ENCODE measurements around the gene TIMM21. TPM values are rescaled to one million over a fixed set of nuclear protein-coding genes. Genes with fewer than 3 reads are reported as not detected.

The TIMM21 gene
- total RNA-seq, 1 donor from 2014 or later = 45.0 TPM

DNA sequence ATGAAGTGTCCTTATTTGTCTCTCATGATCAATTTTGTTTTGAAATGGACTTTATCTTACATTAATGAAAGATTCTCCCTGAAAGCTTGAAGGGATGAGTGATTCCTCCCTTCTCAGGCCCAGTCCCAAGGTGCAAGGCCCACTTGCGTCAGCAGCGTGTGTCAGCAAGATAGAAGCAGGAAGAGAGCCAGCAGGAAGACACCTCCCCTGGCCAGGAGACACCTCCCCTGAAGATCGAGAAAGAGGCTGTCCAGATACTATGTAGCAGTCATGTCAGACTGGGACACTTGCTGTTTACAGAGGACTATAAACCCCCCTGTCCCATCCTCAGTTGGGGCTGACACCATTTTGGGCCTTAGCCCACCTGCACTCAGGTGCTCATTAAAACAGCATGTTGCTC, 38.3 kb downstream of the TIMM21 start:
- DNase-seq (ENCODE audit: low read depth, low spot score) = no peak

DNA sequence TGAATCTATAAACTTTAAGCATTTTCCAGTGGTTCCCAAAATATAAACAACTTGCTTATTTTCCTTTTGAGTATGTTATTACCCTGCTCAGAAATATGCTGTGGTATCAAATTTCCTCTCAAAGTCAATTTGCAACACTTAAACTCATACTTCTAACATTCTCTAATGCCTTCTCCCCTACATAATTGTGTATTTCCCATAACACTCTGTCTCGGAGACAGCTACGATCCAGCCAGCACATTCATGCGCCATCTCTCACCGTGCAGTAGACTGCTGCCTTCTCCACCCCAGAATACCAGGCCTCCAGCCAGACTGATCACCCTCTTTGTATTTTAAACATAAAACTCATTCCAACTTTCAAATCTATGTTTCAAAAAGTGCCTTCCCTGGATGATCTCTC, 41.8 kb downstream of the TIMM21 start:
- DNase-seq (ENCODE audit: low read depth, low spot score) = no peak

GRCh38 chr18:74191577-74191976, 43.3 kb downstream of the TIMM21 start:
- no peak for DNase-seq (ENCODE audit: low read depth, low spot score)

GRCh38 chr18:74194691-74195090, 46.4 kb downstream of the TIMM21 start:
- DNase-seq (ENCODE audit: low read depth, low spot score) = no peak

DNA sequence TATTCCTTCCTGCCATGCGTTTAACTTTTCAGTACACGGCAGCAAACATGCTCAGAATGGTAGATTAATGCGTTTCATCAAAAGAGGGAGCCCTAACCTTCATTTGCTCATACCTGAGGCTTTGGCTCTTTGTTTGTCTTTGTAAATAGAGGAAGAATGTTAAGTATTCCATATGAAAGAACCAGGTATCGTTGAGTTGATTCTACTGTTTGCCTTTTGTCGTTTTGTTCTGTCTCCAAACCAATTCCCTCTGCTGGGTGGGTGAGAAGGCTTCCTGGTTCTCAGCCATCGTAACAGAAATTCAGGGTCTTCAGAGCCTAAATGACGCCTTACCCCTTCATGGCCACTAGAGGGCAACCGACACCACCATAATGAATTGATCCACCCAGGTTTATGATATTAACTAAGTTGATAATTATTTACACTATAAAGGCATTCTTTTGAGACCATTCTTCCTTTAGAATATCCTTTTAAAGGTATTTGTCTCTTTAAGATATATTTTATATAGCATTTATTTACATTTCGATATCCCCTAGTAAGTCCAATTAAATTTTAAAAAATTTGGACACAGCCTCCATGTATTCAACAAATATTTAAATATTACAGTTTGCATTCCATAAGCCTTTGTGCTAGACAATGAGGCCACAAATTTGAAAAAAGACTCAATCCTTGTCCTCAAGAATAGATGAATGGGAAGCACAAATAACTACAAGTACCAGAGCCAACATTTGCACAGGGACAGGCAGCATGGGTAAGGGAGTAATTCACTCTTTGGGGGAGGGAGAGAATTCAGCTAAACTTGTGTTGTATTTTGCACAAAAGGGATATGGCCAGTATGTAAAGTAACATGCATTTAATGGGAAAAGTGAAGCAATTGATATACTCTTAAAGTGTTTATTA, 48.1 kb downstream of the TIMM21 start:
- DNase-seq (ENCODE audit: low read depth, low spot score) = peak; percentile 7

DNA sequence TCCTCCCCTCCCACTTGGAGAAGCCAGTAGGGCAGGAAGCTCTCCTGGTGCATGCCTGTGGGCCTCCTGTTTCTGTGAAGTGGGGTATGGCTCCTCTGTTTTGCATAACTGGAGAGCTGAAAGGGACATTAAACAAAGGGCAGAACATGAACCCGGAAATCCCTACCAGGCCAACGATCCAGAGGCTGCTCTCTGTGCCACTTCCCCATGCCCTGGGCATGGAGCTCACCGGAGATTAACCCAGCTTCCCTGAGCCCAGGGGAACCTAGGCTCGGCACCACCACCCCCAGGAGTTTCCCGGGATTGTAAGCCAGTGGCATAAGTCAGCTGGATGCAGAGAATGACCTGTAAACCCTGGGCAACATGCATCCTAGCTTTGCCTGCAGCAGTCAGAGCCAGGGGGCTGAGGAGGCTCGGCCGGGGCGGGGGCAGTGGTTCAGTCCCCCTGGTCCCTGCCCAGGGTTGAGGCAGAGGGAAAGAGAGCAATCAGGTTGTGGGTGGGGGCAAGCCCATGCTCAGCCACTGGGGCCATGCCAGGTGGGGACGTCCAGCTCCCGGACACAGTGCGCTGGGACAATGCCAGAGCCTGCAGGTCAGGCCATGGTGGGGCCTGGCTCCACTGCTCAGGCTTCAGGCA, 49.5 kb downstream of the TIMM21 start:
- DNase-seq (ENCODE audit: low read depth, low spot score) = no peak

GRCh38 chr18:74198453-74198852, 50.1 kb downstream of the TIMM21 start:
- DNase-seq (ENCODE audit: low read depth, low spot score) = no peak

DNA sequence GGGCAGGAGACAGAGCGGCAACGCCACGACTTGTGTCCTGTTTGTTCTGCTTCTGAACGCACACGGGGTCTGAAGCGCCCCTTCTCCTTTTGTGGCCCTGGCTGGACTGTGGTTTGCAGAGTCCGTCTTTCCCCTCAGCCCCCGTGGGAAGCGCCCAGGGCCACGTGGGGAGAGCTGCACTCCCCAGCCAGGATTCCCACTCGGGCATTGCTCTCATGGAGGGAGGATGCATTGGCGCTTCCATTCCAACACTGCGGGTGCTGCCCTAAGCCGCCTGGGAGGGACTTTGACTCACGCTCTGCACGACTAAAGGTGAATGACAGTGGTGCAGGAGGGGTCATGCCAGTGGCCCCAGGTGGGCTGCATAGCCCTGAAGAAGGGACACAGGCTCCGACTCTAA, 52.5 kb downstream of the TIMM21 start:
- no peak for DNase-seq (ENCODE audit: low read depth, low spot score)

DNA sequence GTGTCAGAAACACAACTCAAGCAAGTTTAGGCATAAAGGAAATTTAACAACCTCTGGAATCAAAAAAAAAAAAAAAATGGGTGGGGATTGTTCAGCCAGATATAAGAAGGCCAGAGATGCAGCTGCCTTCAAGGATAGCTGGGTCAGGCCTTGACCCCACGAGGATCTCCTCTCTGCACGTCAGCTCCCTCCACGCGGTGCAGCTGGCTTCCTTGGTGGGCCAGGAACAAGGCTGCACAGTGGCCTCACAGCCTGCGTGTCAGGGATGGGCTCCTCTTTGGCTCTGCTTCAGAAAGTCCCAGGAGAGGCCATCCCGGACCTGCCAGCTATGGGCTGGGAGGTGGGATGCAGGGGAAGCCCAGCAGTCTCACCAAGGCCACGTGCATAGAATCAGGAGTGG, 55.5 kb downstream of the TIMM21 start:
- DNase-seq (ENCODE audit: low read depth, low spot score) = no peak

DNA sequence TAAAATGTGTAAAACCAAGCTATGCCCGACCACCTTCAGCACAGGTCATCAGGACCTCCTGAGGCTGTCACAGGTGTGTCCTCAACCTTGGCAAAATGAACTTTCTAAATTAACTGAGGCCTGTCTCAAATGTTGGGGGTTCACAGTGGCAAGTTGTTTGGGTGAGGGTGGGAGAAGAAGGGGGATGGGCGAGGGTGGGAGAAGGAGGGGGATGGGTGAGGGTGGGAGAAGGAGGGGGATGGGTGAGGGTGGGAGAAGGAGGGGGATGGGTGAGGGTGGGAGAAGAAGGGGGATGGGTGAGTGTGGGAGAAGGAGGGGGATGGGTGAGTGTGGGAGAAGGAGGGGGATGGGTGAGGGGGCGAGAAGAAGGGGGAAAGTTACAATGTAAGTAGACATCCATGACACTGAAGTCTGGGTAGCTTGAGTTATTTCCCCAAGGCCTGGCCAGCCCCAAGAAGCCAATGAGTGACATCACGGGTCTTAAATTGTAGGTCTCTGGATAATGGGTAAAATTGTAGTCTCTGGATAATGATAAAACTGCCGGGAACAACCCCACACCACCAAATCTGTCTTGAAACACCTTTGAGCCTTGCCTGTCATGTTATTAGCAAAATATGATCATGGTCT, 56.3 kb downstream of the TIMM21 start:
- no peak for DNase-seq (ENCODE audit: low read depth, low spot score)

Other genes with a start within 250 kb of the TIMM21 start
- gene FBXO15, start 689 bp upstream of the TIMM21 start, total RNA-seq = 0.18 TPM in 1 of 2 replicates, not detected in the other
- gene CYB5A, start 143.4 kb downstream of the TIMM21 start, total RNA-seq = 63.8 and 71.8 TPM in 2 replicates
- gene C18orf63, start 167.3 kb downstream of the TIMM21 start, total RNA-seq = not detected in 2 replicates

Data from pulmonary artery endothelial cell (primary cell).